ENCODE results near the gene ASTL. TPM values are rescaled to one million over a fixed set of nuclear protein-coding genes. Genes with fewer than 3 reads are reported as not detected.

ASTL gene
- total and polyA plus RNA-seq, 9 of the 15 experiments (the other 6 are each of a cell fraction or from before 2014, with no cell fraction given): not detected

DNA sequence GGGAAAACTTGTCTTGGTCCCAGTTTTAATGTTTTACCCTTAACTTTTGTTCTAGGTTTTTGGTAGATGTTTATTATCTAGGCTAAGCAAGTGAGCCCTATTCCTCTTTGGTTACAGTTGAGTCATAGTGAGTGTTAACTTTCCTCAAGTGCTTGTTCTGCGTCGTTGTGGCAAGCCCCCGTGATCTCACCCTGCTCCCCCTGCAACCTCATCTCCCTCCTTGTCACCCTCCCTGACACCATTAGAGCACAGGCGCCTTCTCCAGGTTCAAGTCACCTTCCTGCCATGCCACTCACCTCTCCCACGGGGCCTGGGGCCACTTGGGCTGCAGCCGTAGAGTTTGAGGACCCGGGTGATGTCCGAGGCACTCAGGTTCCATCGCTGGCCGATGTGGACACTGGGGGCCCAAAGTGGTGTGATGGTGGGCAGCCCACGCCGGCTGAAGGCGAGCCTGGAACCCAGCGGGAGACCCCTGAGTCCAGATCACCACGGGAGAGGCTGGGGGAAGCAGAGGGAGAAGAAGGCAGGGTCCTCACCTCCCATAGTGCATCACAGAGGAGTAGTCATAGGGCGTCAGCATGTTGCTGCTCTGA lies 8.7 kb downstream of the ASTL start (continued):
- no peak for TF ChIP-seq XRCC3 (IDR thresholded peaks at IDR 0.05)
- TF ChIP-seq, protein P1, sequence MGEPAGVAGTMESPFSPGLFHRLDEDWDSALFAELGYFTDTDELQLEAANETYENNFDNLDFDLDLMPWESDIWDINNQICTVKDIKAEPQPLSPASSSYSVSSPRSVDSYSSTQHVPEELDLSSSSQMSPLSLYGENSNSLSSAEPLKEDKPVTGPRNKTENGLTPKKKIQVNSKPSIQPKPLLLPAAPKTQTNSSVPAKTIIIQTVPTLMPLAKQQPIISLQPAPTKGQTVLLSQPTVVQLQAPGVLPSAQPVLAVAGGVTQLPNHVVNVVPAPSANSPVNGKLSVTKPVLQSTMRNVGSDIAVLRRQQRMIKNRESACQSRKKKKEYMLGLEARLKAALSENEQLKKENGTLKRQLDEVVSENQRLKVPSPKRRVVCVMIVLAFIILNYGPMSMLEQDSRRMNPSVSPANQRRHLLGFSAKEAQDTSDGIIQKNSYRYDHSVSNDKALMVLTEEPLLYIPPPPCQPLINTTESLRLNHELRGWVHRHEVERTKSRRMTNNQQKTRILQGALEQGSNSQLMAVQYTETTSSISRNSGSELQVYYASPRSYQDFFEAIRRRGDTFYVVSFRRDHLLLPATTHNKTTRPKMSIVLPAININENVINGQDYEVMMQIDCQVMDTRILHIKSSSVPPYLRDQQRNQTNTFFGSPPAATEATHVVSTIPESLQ (CRISPR knock-in tag; IDR thresholded peaks at IDR 0.05): no peak
- no peak for TF ChIP-seq ILF3 (IDR thresholded peaks at IDR 0.05; ENCODE audit: borderline replicate concordance)
- no peak for TF ChIP-seq EGR1 (conservative IDR thresholded peaks at IDR 0.05)
- no peak for TF ChIP-seq TBL1XR1 (IDR thresholded peaks at IDR 0.05; ENCODE audit: low read length in 2 of 2)
- TF ChIP-seq MXI1 (IDR thresholded peaks at IDR 0.05; ENCODE audit: low read depth, low read length): no peak
- no peak for TF ChIP-seq RBM17 (IDR thresholded peaks at IDR 0.05; ENCODE audit: borderline replicate concordance, low read depth, low read length)
- no peak for TF ChIP-seq ZNF146 (CRISPR knock-in tag; IDR thresholded peaks at IDR 0.05; ENCODE audit: unreplicated experiment)

DNA sequence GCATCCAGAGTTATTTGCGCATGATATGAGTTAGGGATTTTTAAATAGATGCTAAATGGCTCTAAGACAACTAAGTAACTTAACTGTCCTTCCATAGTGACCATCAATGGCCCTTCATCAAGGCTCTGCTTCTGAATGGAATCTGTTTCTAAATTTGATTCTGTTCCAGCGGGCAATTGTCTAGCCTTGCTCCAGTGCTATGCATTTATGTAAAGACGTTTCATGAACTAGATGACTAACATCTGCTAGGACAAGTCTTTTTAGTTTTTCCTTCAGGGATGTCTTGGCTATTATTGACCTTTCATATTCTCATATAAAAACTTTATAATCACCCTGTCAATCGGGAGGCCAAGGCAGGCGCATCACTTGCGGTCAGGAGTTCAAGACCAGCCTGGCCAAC lies 9.8 kb downstream of the ASTL start:
- Histone ChIP-seq H4K20me1 (replicated peaks; ENCODE audit: control insufficient read depth, insufficient read depth, low read length) (peaks cover 11% of the 10 kb centered on the region; the same call in 1 of the 2 replicates), H3K36me3 (ENCODE audit: control insufficient read depth, insufficient read depth, low read length) (no peaks in the 10 kb centered on the region), H2AFZ (ENCODE audit: low read depth, low read length) (no peak overlapping the region), H3K27me3 (ENCODE audit: control insufficient read depth in 2 of 2, insufficient read depth in 2 of 2, low read length in 2 of 2) (peaks cover 44 to 75% of the 10 kb centered on the region in 2 experiments), H3K27ac (ENCODE audit: extremely low read depth, low read depth, low read length) (no peak overlapping the region), H3K79me2 (ENCODE audit: control insufficient read depth, insufficient read depth, low read length) (no peaks in the 10 kb centered on the region), H3K4me2 (ENCODE audit: insufficient read depth, low read length) (no peak overlapping the region), H3K4me1 (replicated peaks in 1 of 2; ENCODE audit: control insufficient read depth in 2 of 2, insufficient read depth in 2 of 2, low read length in 2 of 2) (peaks cover 0 to 11% of the 10 kb centered on the region in 2 experiments; a peak in 2 of 5 replicates), H3K9me3 (replicated peaks; ENCODE audit: control insufficient read depth, insufficient read depth, low read depth, low read length) (no peaks in the 10 kb centered on the region), H3K9me1 (ENCODE audit: control insufficient read depth, insufficient read depth, low read length) (no peaks in the 10 kb centered on the region), H3K4me3 (no peak overlapping the region), H3K9ac (ENCODE audit: insufficient read depth in 1 of 2, low read depth in 2 of 2, low read length in 2 of 2) (no peak overlapping the region)
- in situ Hi-C loops (cut with MboI) (no loop called here), intact Hi-C loops (cut with micrococcal nuclease) (no loop called here)
- CTCF ChIA-PET (ENCODE audit: low intra/inter-chr PET ratio): no interaction called here
- DNase-seq (ENCODE audit: extremely low read depth in 1 of 4, low spot score in 3 of 4) (no peak), ATAC-seq (no peak), FAIRE-seq (no peak)
- no TSS peak for BruUV-seq (replicated peaks)
- POLR2A ChIA-PET: interaction anchor here (1.0 kb wide), 1 partner anchor 10 kb away, joined by 3 read pairs; no protein-coding TSS in a partner anchor
- WGBS (ENCODE audit: insufficient coverage, low coverage, missing lambda C conversion rate): 2% methylated on average over 6 of the region's 6 CpGs
- TF ChIP-seq ZNF324 (CRISPR knock-in tag; IDR thresholded peaks at IDR 0.05) (no peak), SAP30 (IDR thresholded peaks at IDR 0.05; ENCODE audit: borderline replicate concordance, insufficient read depth, low read depth, low read length, poor library complexity, severe bottlenecking) (no peak), NELFE (IDR thresholded peaks at IDR 0.05; ENCODE audit: insufficient read depth, insufficient read length) (no peak), ZBTB8A (IDR thresholded peaks at IDR 0.05; ENCODE audit: partially characterized antibody) (no peak), ZNF76 (CRISPR knock-in tag; IDR thresholded peaks at IDR 0.05; ENCODE audit: borderline replicate concordance) (no peak), PHTF2 (CRISPR knock-in tag; IDR thresholded peaks at IDR 0.05) (no peak), CBFA2T2 (conservative IDR thresholded peaks at IDR 0.05) (no peak), FUS (optimal IDR thresholded peaks at IDR 0.05; ENCODE audit: low read depth, low read length) (no peak)
- TF ChIP-seq, protein P2, sequence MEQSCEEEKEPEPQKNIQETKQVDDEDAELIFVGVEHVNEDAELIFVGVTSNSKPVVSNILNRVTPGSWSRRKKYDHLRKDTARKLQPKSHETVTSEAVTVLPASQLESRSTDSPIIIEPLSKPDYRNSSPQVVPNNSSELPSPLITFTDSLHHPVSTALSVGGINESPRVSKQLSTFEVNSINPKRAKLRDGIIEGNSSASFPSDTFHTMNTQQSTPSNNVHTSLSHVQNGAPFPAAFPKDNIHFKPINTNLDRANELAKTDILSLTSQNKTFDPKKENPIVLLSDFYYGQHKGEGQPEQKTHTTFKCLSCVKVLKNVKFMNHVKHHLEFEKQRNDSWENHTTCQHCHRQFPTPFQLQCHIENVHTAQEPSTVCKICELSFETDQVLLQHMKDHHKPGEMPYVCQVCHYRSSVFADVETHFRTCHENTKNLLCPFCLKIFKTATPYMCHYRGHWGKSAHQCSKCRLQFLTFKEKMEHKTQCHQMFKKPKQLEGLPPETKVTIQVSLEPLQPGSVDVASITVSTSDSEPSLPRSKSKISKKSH (CRISPR knock-in tag; IDR thresholded peaks at IDR 0.05): no peak
